ENCODE data around the gene SULT4A1. TPM values are rescaled to one million over a fixed set of nuclear protein-coding genes. Genes with fewer than 3 reads are reported as not detected.

SULT4A1 gene
- total and polyA plus RNA-seq, 9 of the 15 experiments (the other 6 are each of a cell fraction or from before 2014, with no cell fraction given): 0.03 to 0.20 (median 0.09) TPM; not detected in 3

GRCh38 chr22:43854786-43855271 is 7.5 kb downstream of the SULT4A1 start:
- BruUV-seq (replicated peaks): no TSS peak
- H3K27me3 ChIP-seq (ENCODE audit: control insufficient read depth in 2 of 2, insufficient read depth in 2 of 2, low read length in 2 of 2): peaks cover 3 to 38% of the 10 kb centered on the region in 2 experiments; a peak in 2 of 5 replicates
- TF ChIP-seq HNRNPLL (IDR thresholded peaks at IDR 0.05; ENCODE audit: low read depth, low read length, poor library complexity, severe bottlenecking): no peak
- no peak for TF ChIP-seq POLR2AphosphoS5 (IDR thresholded peaks at IDR 0.05; ENCODE audit: control insufficient read depth, insufficient read depth, low read depth, low read length)
- no peak for TF ChIP-seq SAFB (IDR thresholded peaks at IDR 0.05; ENCODE audit: borderline replicate concordance, low read depth, low read length)
- no peak for TF ChIP-seq CREB3 (tag; conservative IDR thresholded peaks at IDR 0.05; ENCODE audit: low read depth)
- no peak for TF ChIP-seq PTRF (tag; IDR thresholded peaks at IDR 0.05)
- no peak for TF ChIP-seq YBX1 (IDR thresholded peaks at IDR 0.05)
- TF ChIP-seq CC2D1A (IDR thresholded peaks at IDR 0.05): no peak
- no peak for TF ChIP-seq E2F8 (IDR thresholded peaks at IDR 0.05; ENCODE audit: low read depth, partially characterized antibody)
- TF ChIP-seq KDM4B (IDR thresholded peaks at IDR 0.05; ENCODE audit: borderline replicate concordance in 2 of 2, low read depth in 1 of 2): no peak
- no peak for TF ChIP-seq ZNF445 (CRISPR knock-in tag; IDR thresholded peaks at IDR 0.05; ENCODE audit: low read depth)
- TF ChIP-seq MIER1 (IDR thresholded peaks at IDR 0.05; ENCODE audit: low read depth): no peak
- TF ChIP-seq TBL1XR1 (IDR thresholded peaks at IDR 0.05; ENCODE audit: low read length in 2 of 2): no peak
- H3K9me1 ChIP-seq (ENCODE audit: control insufficient read depth, insufficient read depth, low read length): no peaks in the 10 kb centered on the region
- CTCF ChIA-PET (ENCODE audit: low intra/inter-chr PET ratio): no interaction called here
- in situ Hi-C loops (cut with MboI) (no loop called here), intact Hi-C loops (cut with micrococcal nuclease) (no loop called here)
- FAIRE-seq: no peak
- ATAC-seq: no peak
- no peak for DNase-seq (ENCODE audit: extremely low read depth in 1 of 4, low spot score in 3 of 4)
- no peaks in the 10 kb centered on the region; the same call in 1 of the 2 replicates for H4K20me1 ChIP-seq (replicated peaks; ENCODE audit: control insufficient read depth, insufficient read depth, low read length)
- no peak overlapping the region for H3K4me2 ChIP-seq (ENCODE audit: insufficient read depth, low read length)
- H3K4me3 ChIP-seq: no peak overlapping the region
- no peak overlapping the region for H3K27ac ChIP-seq (ENCODE audit: extremely low read depth, low read depth, low read length)
- WGBS (ENCODE audit: insufficient coverage, low coverage, missing lambda C conversion rate): 0% methylated on average over 3 of the region's 13 CpGs
- no peaks in the 10 kb centered on the region for H3K79me2 ChIP-seq (ENCODE audit: control insufficient read depth, insufficient read depth, low read length)
- POLR2A ChIA-PET: interaction anchor here (0.6 kb wide), 1 partner anchor 87 kb away, joined by 3 read pairs; no protein-coding TSS in a partner anchor
- H3K4me1 ChIP-seq (replicated peaks in 1 of 2; ENCODE audit: control insufficient read depth in 2 of 2, insufficient read depth in 2 of 2, low read length in 2 of 2): no peaks in the 10 kb centered on the region
- H3K9me3 ChIP-seq (replicated peaks; ENCODE audit: control insufficient read depth, insufficient read depth, low read depth, low read length): no peaks in the 10 kb centered on the region
- no peaks in the 10 kb centered on the region for H3K36me3 ChIP-seq (ENCODE audit: control insufficient read depth, insufficient read depth, low read length)
- H3K9ac ChIP-seq (ENCODE audit: insufficient read depth in 1 of 2, low read depth in 2 of 2, low read length in 2 of 2): no peak overlapping the region
- no peak overlapping the region for H2AFZ ChIP-seq (ENCODE audit: low read depth, low read length)
